ENCODE data around the gene C22orf31.

Gene C22orf31

GRCh38 chr22:29081517-29082236 lies 20.0 kb upstream of the C22orf31 start:
- no peak for DNase-seq (ENCODE audit: low read depth in 3 of 3)

- no peak for DNase-seq (ENCODE audit: low read depth in 3 of 3)
Observed at GRCh38 chr22:29080106-29080975, 18.7 kb upstream of the C22orf31 start.

GRCh38 chr22:29079218-29079901 lies 17.7 kb upstream of the C22orf31 start:
- DNase-seq (ENCODE audit: low read depth in 3 of 3) = no peak

- no peak for DNase-seq (ENCODE audit: low read depth in 3 of 3)
Observed at GRCh38 chr22:29078869-29079207, 17.2 kb upstream of the C22orf31 start.

- no peak for DNase-seq (ENCODE audit: low read depth in 3 of 3)
Observed at GRCh38 chr22:29078036-29078868, 16.6 kb upstream of the C22orf31 start.

GRCh38 chr22:29074276-29074772 lies 12.7 kb upstream of the C22orf31 start:
- no peak for DNase-seq (ENCODE audit: low read depth in 3 of 3)

GRCh38 chr22:29073618-29074275 lies 12.1 kb upstream of the C22orf31 start:
- DNase-seq (ENCODE audit: low read depth in 3 of 3) = peak in 1 of 3 experiments; percentile 11

GRCh38 chr22:29072979-29073617 lies 11.5 kb upstream of the C22orf31 start, which contains the start of gene KREMEN1:
TSS of gene KREMEN1 (plus strand) at chr22:29073035. CDS start at chr22:29073131, 96 bp downstream.
- no peak for DNase-seq (ENCODE audit: low read depth in 3 of 3)

- peak; percentile 58 to 81 (median 71) for DNase-seq (ENCODE audit: low read depth in 3 of 3)
Observed at GRCh38 chr22:29072193-29072978, 10.8 kb upstream of the C22orf31 start.

GRCh38 chr22:29071261-29072045 lies 9.8 kb upstream of the C22orf31 start:
- peak in 2 of 3 experiments; percentile 14 to 34 for DNase-seq (ENCODE audit: low read depth in 3 of 3)

- no peak for DNase-seq (ENCODE audit: low read depth in 3 of 3)
Observed at GRCh38 chr22:29070490-29070889, 8.9 kb upstream of the C22orf31 start.

- DNase-seq (ENCODE audit: low read depth in 3 of 3) = no peak
Observed at GRCh38 chr22:29069463-29069862, 7.8 kb upstream of the C22orf31 start.

GRCh38 chr22:29065468-29066190 lies 4.0 kb upstream of the C22orf31 start:
- no peak for DNase-seq (ENCODE audit: low read depth in 3 of 3)

GRCh38 chr22:29062286-29062821 lies 723 bp upstream of the C22orf31 start:
- DNase-seq (ENCODE audit: low read depth in 3 of 3) = no peak

GRCh38 chr22:29060931-29061330 lies 700 bp downstream of the C22orf31 start:
- no peak for DNase-seq (ENCODE audit: low read depth in 3 of 3)

- no peak for DNase-seq (ENCODE audit: low read depth in 3 of 3)
Observed at GRCh38 chr22:29060251-29060869, 1.3 kb downstream of the C22orf31 start.

- no peak for DNase-seq (ENCODE audit: low read depth in 3 of 3)
Observed at GRCh38 chr22:29056472-29056871, 5.2 kb downstream of the C22orf31 start.

All from stimulated activated CD4-positive, alpha-beta T cell treated with anti-CD3 and anti-CD28 coated beads, TNF-alpha, amount 100 ng/mL, for 24 hours (primary cell).